SK-N-SH (cell line): ENCODE measurements around the gene SH3GLB2.

Experiments
- EZH2phosphoT487 ChIP-seq: fragments of 200-600 bp; sonication (generic); IDR thresholded peaks from 2 replicates; pipeline ENCODE4 v1.6.1; 2017; ENCODE audit warnings: low read depth, mixed run types, mild to moderate bottlenecking, antibody characterized with exemption, moderate library complexity, borderline replicate concordance
- FOXM1 ChIP-seq: IDR thresholded peaks from 2 replicates; pipeline ENCODE4 v1.4.0; 2012; ENCODE audit warnings: low read depth, mild to moderate bottlenecking
- GABPA ChIP-seq: IDR thresholded peaks from 2 replicates; pipeline ENCODE4 v1.4.0; 2012; ENCODE audit warnings: low read depth, mild to moderate bottlenecking
- JUND ChIP-seq: IDR thresholded peaks from 2 replicates; pipeline ENCODE4 v1.4.0; 2012
- POLR2AphosphoS5 ChIP-seq: IDR thresholded peaks from 2 replicates; pipeline ENCODE4 v1.6.1; 2012; ENCODE audit warnings: low read depth, low read length
- SMC3 ChIP-seq: IDR thresholded peaks from 2 replicates; pipeline ENCODE4 v1.6.1; 2012; ENCODE audit warnings: low read depth, low read length, improper control_type of control experiment
- TAF1 ChIP-seq: IDR thresholded peaks from 2 replicates; pipeline ENCODE4 v1.6.1; 2012; ENCODE audit warnings: low read depth, mild to moderate bottlenecking, low read length, moderate library complexity, borderline replicate concordance
- TCF12 ChIP-seq: IDR thresholded peaks from 2 replicates; pipeline ENCODE4 v1.4.0; 2012
- TF ChIP-seq, protein P1 (sequence below): fragments of 200-600 bp; sonication (generic); IDR thresholded peaks from 2 replicates; pipeline ENCODE4 v1.6.1; 2017; ENCODE audit warnings: antibody characterized with exemption, mild to moderate bottlenecking, moderate library complexity
- TF ChIP-seq, protein P2 (sequence below): fragments of 150-350 bp; IDR thresholded peaks from 2 replicates; pipeline ENCODE4 v1.6.1; 2016; ENCODE audit warnings: mild to moderate bottlenecking, low read depth, low read length
- TF ChIP-seq, protein P3 (sequence below): IDR thresholded peaks from 2 replicates; pipeline ENCODE4 v1.6.1; 2012; ENCODE audit warnings: mild to moderate bottlenecking, low read depth, low read length, moderate library complexity
- TF ChIP-seq, protein P4 (sequence below): IDR thresholded peaks from 2 replicates; pipeline ENCODE4 v1.4.0; 2012; ENCODE audit warnings: low read depth
- TF ChIP-seq, protein P5 (sequence below): IDR thresholded peaks from 2 replicates; pipeline ENCODE4 v1.4.0; 2012; ENCODE audit warnings: low read depth, borderline replicate concordance

DNA sequence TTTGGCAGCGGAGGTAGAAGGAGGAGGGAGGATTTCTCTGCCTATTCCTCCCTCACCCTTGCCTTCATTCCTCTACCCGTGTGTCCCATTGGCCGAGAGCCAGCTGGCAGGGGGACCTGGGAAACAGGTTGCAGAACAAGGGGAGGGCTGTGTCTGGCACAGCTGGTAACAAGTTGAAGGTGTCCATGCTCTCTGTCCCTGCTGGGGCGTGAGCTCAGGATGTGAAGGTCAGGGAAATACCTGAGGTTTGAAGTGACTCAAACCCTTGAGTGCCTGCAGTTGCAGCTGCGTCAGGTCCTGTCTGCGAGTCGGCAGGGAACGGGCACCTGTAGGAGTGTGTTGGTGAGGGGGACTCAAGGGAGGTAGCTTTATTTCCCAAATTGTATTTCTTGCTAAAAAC is 24.5 kb upstream of the SH3GLB2 start:
- TF ChIP-seq, protein P1, sequence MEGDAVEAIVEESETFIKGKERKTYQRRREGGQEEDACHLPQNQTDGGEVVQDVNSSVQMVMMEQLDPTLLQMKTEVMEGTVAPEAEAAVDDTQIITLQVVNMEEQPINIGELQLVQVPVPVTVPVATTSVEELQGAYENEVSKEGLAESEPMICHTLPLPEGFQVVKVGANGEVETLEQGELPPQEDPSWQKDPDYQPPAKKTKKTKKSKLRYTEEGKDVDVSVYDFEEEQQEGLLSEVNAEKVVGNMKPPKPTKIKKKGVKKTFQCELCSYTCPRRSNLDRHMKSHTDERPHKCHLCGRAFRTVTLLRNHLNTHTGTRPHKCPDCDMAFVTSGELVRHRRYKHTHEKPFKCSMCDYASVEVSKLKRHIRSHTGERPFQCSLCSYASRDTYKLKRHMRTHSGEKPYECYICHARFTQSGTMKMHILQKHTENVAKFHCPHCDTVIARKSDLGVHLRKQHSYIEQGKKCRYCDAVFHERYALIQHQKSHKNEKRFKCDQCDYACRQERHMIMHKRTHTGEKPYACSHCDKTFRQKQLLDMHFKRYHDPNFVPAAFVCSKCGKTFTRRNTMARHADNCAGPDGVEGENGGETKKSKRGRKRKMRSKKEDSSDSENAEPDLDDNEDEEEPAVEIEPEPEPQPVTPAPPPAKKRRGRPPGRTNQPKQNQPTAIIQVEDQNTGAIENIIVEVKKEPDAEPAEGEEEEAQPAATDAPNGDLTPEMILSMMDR, result no peak
- no peak for TF ChIP-seq TAF1
- TF ChIP-seq FOXM1, result no peak
- no peak for TF ChIP-seq POLR2AphosphoS5
- TF ChIP-seq, protein P2, sequence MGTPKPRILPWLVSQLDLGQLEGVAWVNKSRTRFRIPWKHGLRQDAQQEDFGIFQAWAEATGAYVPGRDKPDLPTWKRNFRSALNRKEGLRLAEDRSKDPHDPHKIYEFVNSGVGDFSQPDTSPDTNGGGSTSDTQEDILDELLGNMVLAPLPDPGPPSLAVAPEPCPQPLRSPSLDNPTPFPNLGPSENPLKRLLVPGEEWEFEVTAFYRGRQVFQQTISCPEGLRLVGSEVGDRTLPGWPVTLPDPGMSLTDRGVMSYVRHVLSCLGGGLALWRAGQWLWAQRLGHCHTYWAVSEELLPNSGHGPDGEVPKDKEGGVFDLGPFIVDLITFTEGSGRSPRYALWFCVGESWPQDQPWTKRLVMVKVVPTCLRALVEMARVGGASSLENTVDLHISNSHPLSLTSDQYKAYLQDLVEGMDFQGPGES, result no peak
- TF ChIP-seq TCF12, result no peak
- no peak for TF ChIP-seq GABPA
- TF ChIP-seq, protein P3, sequence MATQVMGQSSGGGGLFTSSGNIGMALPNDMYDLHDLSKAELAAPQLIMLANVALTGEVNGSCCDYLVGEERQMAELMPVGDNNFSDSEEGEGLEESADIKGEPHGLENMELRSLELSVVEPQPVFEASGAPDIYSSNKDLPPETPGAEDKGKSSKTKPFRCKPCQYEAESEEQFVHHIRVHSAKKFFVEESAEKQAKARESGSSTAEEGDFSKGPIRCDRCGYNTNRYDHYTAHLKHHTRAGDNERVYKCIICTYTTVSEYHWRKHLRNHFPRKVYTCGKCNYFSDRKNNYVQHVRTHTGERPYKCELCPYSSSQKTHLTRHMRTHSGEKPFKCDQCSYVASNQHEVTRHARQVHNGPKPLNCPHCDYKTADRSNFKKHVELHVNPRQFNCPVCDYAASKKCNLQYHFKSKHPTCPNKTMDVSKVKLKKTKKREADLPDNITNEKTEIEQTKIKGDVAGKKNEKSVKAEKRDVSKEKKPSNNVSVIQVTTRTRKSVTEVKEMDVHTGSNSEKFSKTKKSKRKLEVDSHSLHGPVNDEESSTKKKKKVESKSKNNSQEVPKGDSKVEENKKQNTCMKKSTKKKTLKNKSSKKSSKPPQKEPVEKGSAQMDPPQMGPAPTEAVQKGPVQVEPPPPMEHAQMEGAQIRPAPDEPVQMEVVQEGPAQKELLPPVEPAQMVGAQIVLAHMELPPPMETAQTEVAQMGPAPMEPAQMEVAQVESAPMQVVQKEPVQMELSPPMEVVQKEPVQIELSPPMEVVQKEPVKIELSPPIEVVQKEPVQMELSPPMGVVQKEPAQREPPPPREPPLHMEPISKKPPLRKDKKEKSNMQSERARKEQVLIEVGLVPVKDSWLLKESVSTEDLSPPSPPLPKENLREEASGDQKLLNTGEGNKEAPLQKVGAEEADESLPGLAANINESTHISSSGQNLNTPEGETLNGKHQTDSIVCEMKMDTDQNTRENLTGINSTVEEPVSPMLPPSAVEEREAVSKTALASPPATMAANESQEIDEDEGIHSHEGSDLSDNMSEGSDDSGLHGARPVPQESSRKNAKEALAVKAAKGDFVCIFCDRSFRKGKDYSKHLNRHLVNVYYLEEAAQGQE, result no peak
- TF ChIP-seq, protein P4, sequence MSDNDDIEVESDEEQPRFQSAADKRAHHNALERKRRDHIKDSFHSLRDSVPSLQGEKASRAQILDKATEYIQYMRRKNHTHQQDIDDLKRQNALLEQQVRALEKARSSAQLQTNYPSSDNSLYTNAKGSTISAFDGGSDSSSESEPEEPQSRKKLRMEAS, result no peak
- TF ChIP-seq, protein P5, sequence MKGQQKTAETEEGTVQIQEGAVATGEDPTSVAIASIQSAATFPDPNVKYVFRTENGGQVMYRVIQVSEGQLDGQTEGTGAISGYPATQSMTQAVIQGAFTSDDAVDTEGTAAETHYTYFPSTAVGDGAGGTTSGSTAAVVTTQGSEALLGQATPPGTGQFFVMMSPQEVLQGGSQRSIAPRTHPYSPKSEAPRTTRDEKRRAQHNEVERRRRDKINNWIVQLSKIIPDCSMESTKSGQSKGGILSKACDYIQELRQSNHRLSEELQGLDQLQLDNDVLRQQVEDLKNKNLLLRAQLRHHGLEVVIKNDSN, result no peak
- TF ChIP-seq EZH2phosphoT487, result no peak
- TF ChIP-seq JUND, result no peak
- no peak for TF ChIP-seq SMC3
